Gastrocnemius medialis (tissue), 4 donors: ENCODE results near the gene MYO1F. TPM values are rescaled to one million over a fixed set of nuclear protein-coding genes. Genes with fewer than 3 reads are reported as not detected.

Source experiments
- ATAC-seq, 2 donors: fragments of 150-250 bp; one replicate each; pipeline ENCODE4 v1.9.1; 2016
- DNase-seq, 2 donors: peaks; one replicate each; pipeline ENCODE4 v3.0.0-alpha.2; 2019
- H3K27ac ChIP-seq, 4 donors: fragments of 200-600 bp; sonication (generic); 1 replicate in 1 of 4; 2 replicates in 3 of 4; pipeline ENCODE4 v1.5.1; 2016 to 2018; ENCODE audit warnings: mild to moderate bottlenecking in 2 of 4, moderate library complexity in 1 of 4
- H3K27me3 ChIP-seq, 3 donors: fragments of 200-600 bp; sonication (generic) in 2 of 3; 1 replicate in 1 of 3; 2 replicates in 2 of 3; pipeline versions ENCODE4 v1.5.1 to v1.6.0; 2016 to 2019; ENCODE audit warnings: mild to moderate bottlenecking in 1 of 3, moderate library complexity in 1 of 3
- H3K36me3 ChIP-seq, 2 donors: fragments of 200-600 bp; sonication (generic) in 1 of 2; one replicate each; pipeline ENCODE4 v1.5.1; 2017 to 2018
- H3K4me1 ChIP-seq, 2 donors: fragments of 200-600 bp; sonication (generic) in 1 of 2; one replicate each; pipeline ENCODE4 v1.5.1; 2016 to 2017; ENCODE audit warnings: mild to moderate bottlenecking in 2 of 2
- H3K4me3 ChIP-seq, 4 donors: fragments of 200-600 bp; sonication (generic) in 3 of 4; 1 replicate in 1 of 4; 2 replicates in 3 of 4; pipeline ENCODE4 v1.5.1; 2016 to 2019; ENCODE audit warnings: mild to moderate bottlenecking in 2 of 4
- H3K9me3 ChIP-seq, 3 donors: fragments of 200-600 bp; sonication (generic) in 2 of 3; 1 replicate in 1 of 3; 2 replicates in 2 of 3; pipeline ENCODE4 v1.5.1; 2016 to 2019
- CTCF ChIP-seq, 5 experiments: fragments of 450-650 bp in 3 of 5; fragments of 200-600 bp in 2 of 5; sonication (generic) in 2 of 5; IDR thresholded peaks in 4 of 5; conservative IDR thresholded peaks in 1 of 5; 1 replicate in 4 of 5; 2 replicates in 1 of 5; pipeline ENCODE4 v1.5.1; 2016 to 2019; ENCODE audit warnings: antibody characterized with exemption in 5 of 5, mild to moderate bottlenecking in 3 of 5, moderate library complexity in 3 of 5
- POLR2A ChIP-seq, 2 donors: fragments of 450-650 bp; IDR thresholded peaks; one replicate each; pipeline ENCODE4 v1.6.1; 2017; ENCODE audit warnings: antibody characterized with exemption in 2 of 2, mild to moderate bottlenecking in 2 of 2, moderate library complexity in 2 of 2
- in situ Hi-C, 4 donors: fragments of 200-750 bp; cut with MboI; loops; one replicate each; pipeline versions ENCODE4 v1.15.0 to v1.8.0; 2017; ENCODE audit warnings: low sequenced_read_pairs in 4 of 4
- intact Hi-C: fragments of 100-400 bp; cut with DNase I; formaldehyde crosslinking; loops from one replicate; pipeline ENCODE4 v1.15.1; 2023; ENCODE audit warnings: low total_unique reads
- total RNA-seq, 4 donors: library from RNA; depleted of rRNA; stranded (reverse); fragments of >200 nt; gene quantifications; one replicate each; pipeline versions ENCODE4 v1.1.0 to v1.2.3, GENCODE V29; 2016

MYO1F gene
- total RNA-seq, 4 donors from 2014 or later, result 0.24 to 4.0 (median 1.8) TPM

DNA sequence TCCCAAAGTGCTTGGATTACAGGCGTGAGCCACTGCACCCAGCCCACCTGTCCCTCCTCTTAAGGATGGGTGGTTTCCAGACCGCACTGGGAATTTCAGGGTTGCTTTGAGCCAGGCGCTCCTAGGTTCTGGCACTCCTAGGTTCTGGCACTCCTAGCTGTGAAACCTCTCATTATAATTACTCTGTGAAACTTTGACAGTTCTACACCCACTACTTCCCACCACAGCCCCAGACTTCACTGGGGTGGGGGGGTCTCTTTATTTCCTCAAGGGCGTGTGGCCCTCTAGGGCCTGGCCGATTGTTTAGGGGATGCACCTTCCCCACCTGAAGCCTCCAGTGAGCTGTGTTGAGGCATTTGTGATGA, 35.5 kb upstream of the MYO1F start:
- peaks cover 0 to 4% of the 10 kb centered on the region in 2 donors for H3K4me1 ChIP-seq
- in situ Hi-C loops, result no loop called here
- no peaks in the 10 kb centered on the region for H3K36me3 ChIP-seq
- no peaks in the 10 kb centered on the region for H3K9me3 ChIP-seq
- no peak overlapping the region for H3K4me3 ChIP-seq
- DNase-seq (no peak), ATAC-seq (no peak)
- TF ChIP-seq CTCF (IDR thresholded peaks at IDR 0.05 in 4 of 5, conservative IDR thresholded peaks at IDR 0.05 in 1 of 5) (no peak), POLR2A (IDR thresholded peaks at IDR 0.05) (no peak)
- intact Hi-C loops, result no loop called here
- no peak overlapping the region for H3K27ac ChIP-seq
- H3K27me3 ChIP-seq, result peaks cover 7 to 14% (median 9%) of the 10 kb centered on the region in 3 donors

- H3K9me3 ChIP-seq, result no peaks in the 10 kb centered on the region
Observed at GRCh38 chr19:8611877-8612806, 34.9 kb upstream of the MYO1F start.

DNA sequence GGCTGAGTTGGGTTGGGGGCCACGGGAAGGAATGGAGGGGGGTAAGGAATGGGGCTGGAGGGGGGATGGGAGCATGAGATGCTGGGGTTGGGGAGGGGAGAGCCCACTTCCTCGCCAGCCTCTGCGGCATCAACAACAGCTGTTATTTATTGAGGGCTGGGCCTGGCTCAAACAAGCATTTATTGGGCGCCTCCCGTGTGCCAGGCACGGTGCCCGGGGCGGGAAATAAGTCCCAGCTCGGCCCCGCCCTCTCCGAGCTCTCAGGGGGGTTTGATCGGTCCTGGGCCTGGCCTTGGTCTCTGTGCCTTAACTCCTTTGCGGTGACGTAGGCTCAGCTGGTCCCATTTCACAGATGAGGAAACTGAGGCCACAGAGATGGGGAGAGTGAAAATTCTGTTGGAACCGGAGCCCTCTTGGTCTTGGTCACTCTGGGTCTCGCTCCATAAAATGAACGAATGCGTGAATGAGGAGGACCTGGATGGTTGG, 34.2 kb upstream of the MYO1F start:
- TF ChIP-seq CTCF (IDR thresholded peaks at IDR 0.05 in 4 of 5, conservative IDR thresholded peaks at IDR 0.05 in 1 of 5), result no peak
- Histone ChIP-seq H3K27me3 (peaks cover 7 to 14% (median 9%) of the 10 kb centered on the region in 3 donors), H3K36me3 (no peaks in the 10 kb centered on the region), H3K4me1 (peaks cover 0 to 4% of the 10 kb centered on the region in 2 donors), H3K9me3 (no peaks in the 10 kb centered on the region), H3K27ac (peak overlapping the region; percentile 10 to 49 (median 32)), H3K4me3 (no peak overlapping the region)
- ATAC-seq (no peak), DNase-seq (no peak)
- intact Hi-C loops (no loop called here), in situ Hi-C loops (no loop called here)

More at GRCh38 chr19:8611877-8612806, 34.9 kb upstream of the MYO1F start:
- Histone ChIP-seq H3K27me3 (peaks cover 7 to 14% (median 9%) of the 10 kb centered on the region in 3 donors), H3K4me1 (peaks cover 0 to 4% of the 10 kb centered on the region in 2 donors), H3K36me3 (no peaks in the 10 kb centered on the region), H3K4me3 (no peak overlapping the region), H3K27ac (peak overlapping the region; percentile 10 to 49 (median 32))
- ATAC-seq, result peak; percentile 17 to 55
- no peak for TF ChIP-seq CTCF (IDR thresholded peaks at IDR 0.05 in 4 of 5, conservative IDR thresholded peaks at IDR 0.05 in 1 of 5)
- intact Hi-C loops, result no loop called here
- in situ Hi-C loops, result no loop called here
- DNase-seq, result peak; percentile 16 to 55

DNA sequence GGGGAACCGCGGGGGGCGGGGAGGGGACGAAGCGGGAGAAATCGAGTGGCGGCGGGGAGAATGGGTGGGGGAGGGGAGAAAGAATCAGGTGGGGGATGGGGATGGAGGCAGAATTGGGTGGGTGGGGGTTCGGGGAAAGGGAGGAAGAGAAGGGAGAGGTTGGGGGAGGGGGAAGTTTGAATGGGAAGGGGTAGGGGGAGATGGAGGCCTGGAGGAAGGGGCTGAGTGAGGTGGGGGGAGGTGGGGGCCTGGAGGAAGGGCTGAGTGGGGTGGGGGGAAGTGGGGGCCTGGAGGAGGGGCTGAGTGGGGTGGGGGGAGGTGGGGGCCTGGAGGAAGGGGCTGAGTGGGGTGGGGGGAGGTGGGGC, 33.7 kb upstream of the MYO1F start:
- Histone ChIP-seq H3K27ac (peak overlapping the region; percentile 3 to 60 (median 50)), H3K9me3 (no peaks in the 10 kb centered on the region), H3K27me3 (peaks cover 7 to 14% (median 9%) of the 10 kb centered on the region in 3 donors), H3K4me3 (peak overlapping the region in 3 of 4 donors; percentile 56 to 66 (median 62)), H3K36me3 (no peaks in the 10 kb centered on the region), H3K4me1 (peaks cover 0 to 4% of the 10 kb centered on the region in 2 donors)
- ATAC-seq, result no peak
- TF ChIP-seq POLR2A (IDR thresholded peaks at IDR 0.05) (no peak), CTCF (IDR thresholded peaks at IDR 0.05 in 4 of 5, conservative IDR thresholded peaks at IDR 0.05 in 1 of 5) (no peak)
- in situ Hi-C loops (no loop called here), intact Hi-C loops (no loop called here)
- DNase-seq, result no peak
